HepG2 (cell line): ENCODE data around the gene GATA3. TPM values are rescaled to one million over a fixed set of nuclear protein-coding genes. Genes with fewer than 3 reads are reported as not detected.

Source experiments
- ATAC-seq: fragments of 200-7000 bp; cut with Tn5 transposase; 3 replicates; pipeline ENCODE4 v1.9.1; 2020; ENCODE audit warnings: mild to moderate bottlenecking, moderate library complexity
- BruUV-seq: library from RNA; stranded (reverse); fragments of 400-500 nt; replicated peaks from 2 replicates; lab custom pipeline; 2021; lab: Mats Ljungman, UMichigan
- CTCF ChIA-PET: fragments of 300-600 bp; formaldehyde crosslinking; extraction: SDS; loops from one replicate; lab custom pipeline; 2021; ENCODE audit warnings: low total read pairs, inconsistent platforms, low intra/inter-chr PET ratio; lab: Yijun Ruan, JAX
- POLR2A ChIA-PET: fragments of 350-600 bp; sonication (Branson Sonifier 250); formaldehyde crosslinking; loops from one replicate; lab custom pipeline; 2020; ENCODE audit warnings: antibody characterized with exemption, inconsistent platforms; lab: Yijun Ruan, JAX
- DNase-seq: peaks from one replicate; pipeline ENCODE4 v3.0.0-alpha.2; 2015; ENCODE audit warnings: low spot score
- FAIRE-seq: peaks from 3 replicates; lab custom pipeline; 2011; peaks lifted over from hg19 to GRCh38; lab: Jason Lieb, UNC
- H2AFZ ChIP-seq: one replicate; pipeline ENCODE4 v1.6.1; 2011; ENCODE audit warnings: low read length, inconsistent platforms
- H3K27ac ChIP-seq: fragments of 300-600 bp; 3 replicates; pipeline ENCODE4 v1.8.0; 2011; ENCODE audit warnings: mixed run types, mild to moderate bottlenecking, mixed read lengths, low read length, inconsistent platforms; ENCODE audit not compliant: insufficient read depth; ENCODE audit errors: extremely low read length
- H3K27me3 ChIP-seq, 2 experiments: fragments of 200-600 bp in 1 of 2; 2 replicates in 1 of 2; 3 replicates in 1 of 2; pipeline versions ENCODE4 v1.6.0 to v1.8.0; 2011; ENCODE audit warnings: low read length in 2 of 2, mild to moderate bottlenecking in 2 of 2, moderate library complexity in 2 of 2, inconsistent platforms in 1 of 2; ENCODE audit not compliant: insufficient read depth in 2 of 2, control insufficient read depth in 1 of 2
- H3K36me3 ChIP-seq, 2 experiments: fragments of 200-600 bp in 1 of 2; replicated peaks in 1 of 2; 2 replicates in 1 of 2; 3 replicates in 1 of 2; pipeline versions ENCODE4 v1.5.1 to v1.8.0; 2011; ENCODE audit warnings: low read length in 2 of 2, inconsistent platforms in 1 of 2; ENCODE audit not compliant: insufficient read depth in 2 of 2, control insufficient read depth in 1 of 2
- H3K4me1 ChIP-seq: 2 replicates; pipeline ENCODE4 v1.5.1; 2012; ENCODE audit warnings: low read length, inconsistent platforms; ENCODE audit not compliant: insufficient read depth
- H3K4me2 ChIP-seq: 2 replicates; pipeline ENCODE4 v1.6.0; 2011; ENCODE audit warnings: low read depth, low read length, inconsistent platforms
- H3K4me3 ChIP-seq, 3 experiments: fragments of 200-600 bp in 1 of 3; sonication (generic), shearing (Covaris generic) in 1 of 3; replicated peaks in 1 of 3; 2 replicates each; pipeline ENCODE4 v1.5.1; 2011 to 2016; ENCODE audit warnings: low read length in 3 of 3, inconsistent platforms in 2 of 3, low read depth in 2 of 3, mild to moderate bottlenecking in 2 of 3, control low read depth in 1 of 3, mixed read lengths in 1 of 3; ENCODE audit not compliant: insufficient read depth in 1 of 3
- H3K79me2 ChIP-seq: one replicate; pipeline ENCODE4 v1.6.1; 2011; ENCODE audit warnings: low read length, inconsistent platforms; ENCODE audit not compliant: insufficient read depth
- H3K9ac ChIP-seq: 2 replicates; pipeline ENCODE4 v1.6.0; 2011; ENCODE audit warnings: mild to moderate bottlenecking, low read depth, low read length, inconsistent platforms; ENCODE audit not compliant: insufficient read depth
- H3K9me3 ChIP-seq: 2 replicates; pipeline ENCODE4 v1.5.1; 2012; ENCODE audit warnings: mild to moderate bottlenecking, low read length
- H4K20me1 ChIP-seq: 2 replicates; pipeline ENCODE4 v1.6.0; 2011; ENCODE audit warnings: inconsistent platforms, mild to moderate bottlenecking, low read length, moderate library complexity; ENCODE audit not compliant: insufficient read depth
- BCL6 ChIP-seq: IDR thresholded peaks from 2 replicates; pipeline ENCODE4 v1.6.1; 2016; ENCODE audit warnings: missing genetic modification reagents, missing compliant biosample characterization
- CC2D1A ChIP-seq: sonication (generic); formaldehyde crosslinking; IDR thresholded peaks from 2 replicates; pipeline ENCODE4 v1.8.1; 2023; ENCODE audit warnings: mild to moderate bottlenecking, missing genetic modification reagents
- FOXP1 ChIP-seq, 2 experiments: fragments of 450-650 bp in 1 of 2; IDR thresholded peaks; 2 replicates each; pipeline ENCODE4 v1.6.1; 2017 to 2018; ENCODE audit warnings: antibody characterized with exemption in 1 of 2
- MAFK ChIP-seq, 2 experiments: IDR thresholded peaks in 1 of 2; conservative IDR thresholded peaks in 1 of 2; 2 replicates each; pipeline ENCODE4 v1.6.1; 2011; ENCODE audit warnings: improper control_type of control experiment in 2 of 2, low read length in 2 of 2
- SRF ChIP-seq: IDR thresholded peaks from 2 replicates; pipeline ENCODE4 v1.6.1; 2011; ENCODE audit warnings: mild to moderate bottlenecking, low read depth, low read length, moderate library complexity
- TCF12 ChIP-seq, 2 experiments: fragments of 450-650 bp in 1 of 2; sonication (generic) in 1 of 2; formaldehyde crosslinking in 1 of 2; IDR thresholded peaks; 2 replicates each; pipeline versions ENCODE4 v1.6.1 to v1.8.0; 2017 to 2022; ENCODE audit warnings: antibody characterized with exemption in 1 of 2, mild to moderate bottlenecking in 1 of 2, missing genetic modification reagents in 1 of 2, moderate library complexity in 1 of 2
- TGIF2 ChIP-seq: IDR thresholded peaks from 2 replicates; pipeline ENCODE4 v1.6.1; 2016; ENCODE audit warnings: control low read depth, missing compliant biosample characterization
- ZC3H4 ChIP-seq: sonication (generic); formaldehyde crosslinking; IDR thresholded peaks from 2 replicates; pipeline ENCODE4 v1.4.0; 2020; ENCODE audit warnings: missing genetic modification reagents, borderline replicate concordance
- ZFP41 ChIP-seq: sonication (generic); formaldehyde crosslinking; IDR thresholded peaks from 2 replicates; pipeline ENCODE4 v1.4.0; 2020; ENCODE audit warnings: mild to moderate bottlenecking, missing genetic modification reagents, borderline replicate concordance
- ZNF136 ChIP-seq: sonication (generic); formaldehyde crosslinking; IDR thresholded peaks from 2 replicates; pipeline ENCODE4 v1.8.1; 2022; ENCODE audit warnings: low read depth, mild to moderate bottlenecking, moderate library complexity, missing genetic modification reagents
- ZNF274 ChIP-seq: sonication (generic); formaldehyde crosslinking; IDR thresholded peaks from 2 replicates; pipeline ENCODE4 v1.5.1; 2020; ENCODE audit warnings: mild to moderate bottlenecking, missing genetic modification reagents
- ZNF354B ChIP-seq: sonication (generic); formaldehyde crosslinking; IDR thresholded peaks from 2 replicates; pipeline ENCODE4 v1.8.0; 2022; ENCODE audit warnings: mild to moderate bottlenecking, missing genetic modification reagents
- ZNF367 ChIP-seq: sonication (generic); formaldehyde crosslinking; IDR thresholded peaks from 2 replicates; pipeline ENCODE4 v1.4.0; 2020; ENCODE audit warnings: missing genetic modification reagents, borderline replicate concordance
- ZNF510 ChIP-seq: sonication (generic); formaldehyde crosslinking; IDR thresholded peaks from 2 replicates; pipeline ENCODE4 v1.4.0; 2020; ENCODE audit warnings: low read depth, mild to moderate bottlenecking, missing genetic modification reagents
- WGBS: methylation state at CpG from one replicate; pipeline ENCODE4 v1.1.6; 2017; ENCODE audit warnings: low lambda C conversion rate; 5-methylcytosine and 5-hydroxymethylcytosine counted together
- in situ Hi-C: cut with HindIII; loops from 2 replicates; pipeline ENCODE4 v1.10.0; 2017; ENCODE audit warnings: low pct_unique_long_range_greater_than_20kb; ENCODE audit not compliant: extremely low pct_ligation_motif_present
- intact Hi-C: fragments of 100-400 bp; cut with micrococcal nuclease; formaldehyde crosslinking; loops from one replicate; pipeline ENCODE4 v1.10.0; 2022; ENCODE audit not compliant: unreplicated experiment
- polyA plus RNA-seq, 8 experiments: library from polyadenylated mRNA; depleted of rRNA in 3 of 8; stranded (reverse) in 7 of 8; unstranded in 1 of 8; fragments of >200 nt; fragmentation: Illumina TruSeq in 4 of 8; extraction: Trizol in 4 of 8; gene quantifications; 2 replicates each; pipeline versions ENCODE4 v1.2.1 to v1.2.3, GENCODE V29; 2011 to 2016; ENCODE audit warnings: low read depth in 4 of 8, missing spikeins in 1 of 8, mixed read lengths in 1 of 8; ENCODE audit not compliant: insufficient read depth in 1 of 8
- total RNA-seq, 5 experiments: library from RNA; depleted of rRNA; stranded (reverse); fragments of >200 nt; fragmentation: Illumina TruSeq; extraction: Trizol; gene quantifications; 2 replicates each; pipeline ENCODE4 v1.2.3, GENCODE V29; 2016; ENCODE audit warnings: low read depth in 1 of 5
- TF ChIP-seq, protein P1 (sequence below): sonication (generic); formaldehyde crosslinking; IDR thresholded peaks from 2 replicates; pipeline ENCODE4 v1.5.1; 2020; ENCODE audit warnings: mild to moderate bottlenecking, missing genetic modification reagents, borderline replicate concordance
- TF ChIP-seq, protein P2 (sequence below): sonication (generic); formaldehyde crosslinking; conservative IDR thresholded peaks from 2 replicates; pipeline ENCODE4 v1.4.0; 2020; ENCODE audit warnings: missing genetic modification reagents
- TF ChIP-seq, protein P3 (sequence below): sonication (generic); formaldehyde crosslinking; IDR thresholded peaks from 2 replicates; pipeline ENCODE4 v1.8.0; 2022; ENCODE audit warnings: missing genetic modification reagents, low read depth, mild to moderate bottlenecking, borderline replicate concordance

GATA3 gene
- total and polyA plus RNA-seq, 2 of the 13 experiments (the other 11 are each of a cell fraction or from before 2014, with no cell fraction given), result not detected

DNA sequence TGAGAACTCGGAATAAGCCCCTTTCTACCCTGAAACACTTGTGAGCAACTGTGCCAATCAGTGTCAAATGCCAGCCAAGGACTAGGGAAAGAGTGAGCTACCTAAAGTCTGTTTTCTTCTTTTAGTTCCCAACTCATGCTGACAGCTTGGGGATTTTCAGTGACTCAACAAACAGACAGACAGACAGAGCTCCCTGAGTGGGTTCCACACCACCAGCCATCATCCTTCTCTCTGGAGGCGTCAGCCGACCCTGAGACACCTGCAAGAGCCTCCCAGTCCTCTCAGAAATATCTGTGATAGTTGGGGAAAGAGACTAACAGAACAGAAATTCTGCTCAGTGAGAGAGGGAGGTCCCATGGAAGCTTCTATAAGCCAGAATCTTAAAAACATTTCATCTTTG lies 49.5 kb downstream of the GATA3 start:
- ChIA-PET POLR2A (no interaction called here), CTCF (no interaction called here)
- DNase-seq (no peak), ATAC-seq (no peak), FAIRE-seq (no peak)
- WGBS, result 6% methylated on average over 3 of the region's 3 CpGs
- Histone ChIP-seq H3K36me3 (no peaks in the 10 kb centered on the region), H3K9ac (no peak overlapping the region), H4K20me1 (no peaks in the 10 kb centered on the region), H3K79me2 (no peaks in the 10 kb centered on the region), H3K4me1 (no peaks in the 10 kb centered on the region), H3K9me3 (no peaks in the 10 kb centered on the region), H3K27ac (no peak overlapping the region), H3K4me2 (no peak overlapping the region), H3K4me3 (no peak overlapping the region), H3K27me3 (peaks cover 4 to 30% of the 10 kb centered on the region in 2 experiments; a peak in 4 of 5 replicates), H2AFZ (no peak overlapping the region)
- intact Hi-C loops (no loop called here), in situ Hi-C loops (no loop called here)
- TF ChIP-seq ZNF367 (CRISPR knock-in tag) (no peak), MAFK (conservative IDR thresholded peaks at IDR 0.05 in 1 of 2, IDR thresholded peaks at IDR 0.05 in 1 of 2; ENCODE audit: low read length in 2 of 2) (no peak), ZNF354B (CRISPR knock-in tag) (no peak)
- TF ChIP-seq, protein P1, sequence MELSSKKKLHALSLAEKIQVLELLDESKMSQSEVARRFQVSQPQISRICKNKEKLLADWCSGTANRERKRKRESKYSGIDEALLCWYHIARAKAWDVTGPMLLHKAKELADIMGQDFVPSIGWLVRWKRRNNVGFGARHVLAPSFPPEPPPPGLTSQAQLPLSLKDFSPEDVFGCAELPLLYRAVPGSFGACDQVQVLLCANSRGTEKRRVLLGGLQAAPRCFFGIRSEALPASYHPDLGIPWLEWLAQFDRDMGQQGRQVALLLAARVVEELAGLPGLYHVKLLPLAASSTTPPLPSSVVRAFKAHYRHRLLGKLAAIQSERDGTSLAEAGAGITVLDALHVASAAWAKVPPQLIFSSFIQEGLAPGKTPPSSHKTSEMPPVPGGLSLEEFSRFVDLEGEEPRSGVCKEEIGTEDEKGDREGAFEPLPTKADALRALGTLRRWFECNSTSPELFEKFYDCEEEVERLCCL, result no peak
- TF ChIP-seq, protein P2, sequence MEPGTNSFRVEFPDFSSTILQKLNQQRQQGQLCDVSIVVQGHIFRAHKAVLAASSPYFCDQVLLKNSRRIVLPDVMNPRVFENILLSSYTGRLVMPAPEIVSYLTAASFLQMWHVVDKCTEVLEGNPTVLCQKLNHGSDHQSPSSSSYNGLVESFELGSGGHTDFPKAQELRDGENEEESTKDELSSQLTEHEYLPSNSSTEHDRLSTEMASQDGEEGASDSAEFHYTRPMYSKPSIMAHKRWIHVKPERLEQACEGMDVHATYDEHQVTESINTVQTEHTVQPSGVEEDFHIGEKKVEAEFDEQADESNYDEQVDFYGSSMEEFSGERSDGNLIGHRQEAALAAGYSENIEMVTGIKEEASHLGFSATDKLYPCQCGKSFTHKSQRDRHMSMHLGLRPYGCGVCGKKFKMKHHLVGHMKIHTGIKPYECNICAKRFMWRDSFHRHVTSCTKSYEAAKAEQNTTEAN (CRISPR knock-in tag), result no peak
- no TSS peak for BruUV-seq

DNA sequence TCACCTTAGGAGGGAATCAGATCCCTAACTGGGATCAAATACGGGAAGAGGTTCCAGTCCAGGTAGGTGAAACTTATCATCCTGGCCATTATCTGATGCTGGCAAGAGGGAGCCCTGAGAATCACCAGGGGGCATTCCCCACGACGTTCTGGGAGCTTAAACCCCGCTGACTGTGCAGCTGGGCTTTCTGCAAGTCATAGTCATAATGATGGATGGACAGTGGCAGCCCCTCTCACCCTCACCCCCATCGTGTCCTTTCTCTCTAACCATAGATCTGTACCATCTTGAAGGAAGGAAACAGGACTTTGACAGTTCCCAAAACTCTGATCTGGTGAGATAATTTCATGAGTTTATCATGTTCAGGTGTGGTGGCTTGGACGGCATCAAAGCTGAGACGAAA lies 50.2 kb downstream of the GATA3 start:
- Histone ChIP-seq H3K79me2 (no peaks in the 10 kb centered on the region), H3K4me3 (no peak overlapping the region), H4K20me1 (no peaks in the 10 kb centered on the region), H3K36me3 (no peaks in the 10 kb centered on the region), H3K4me1 (no peaks in the 10 kb centered on the region), H3K9me3 (no peaks in the 10 kb centered on the region), H3K9ac (no peak overlapping the region), H3K27ac (no peak overlapping the region), H3K4me2 (no peak overlapping the region), H2AFZ (no peak overlapping the region), H3K27me3 (peaks cover 4 to 34% of the 10 kb centered on the region in 2 experiments; a peak in 4 of 5 replicates)
- WGBS, result 40% methylated on average over 4 of the region's 7 CpGs
- ChIA-PET CTCF (no interaction called here), POLR2A (no interaction called here)
- ATAC-seq (no peak; the same call in 2 of the 3 replicates), FAIRE-seq (no peak), DNase-seq (no peak)
- in situ Hi-C loops (no loop called here), intact Hi-C loops (no loop called here)
- BruUV-seq, result no TSS peak
- TF ChIP-seq, protein P3, sequence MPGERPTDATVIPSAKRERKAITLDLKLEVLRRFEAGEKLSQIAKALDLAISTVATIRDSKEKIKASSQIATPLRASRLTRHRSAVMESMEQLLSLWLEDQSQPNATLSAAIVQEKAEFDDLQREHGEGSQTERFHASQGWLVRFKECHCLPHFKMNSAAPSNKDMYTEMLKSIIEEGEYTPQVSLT (CRISPR knock-in tag), result no peak
- TF ChIP-seq ZNF274 (CRISPR knock-in tag), result no peak
- TF ChIP-seq BCL6, result no peak
- TF ChIP-seq CC2D1A, result no peak
- no peak for TF ChIP-seq TGIF2 (CRISPR knock-in tag)
- no peak for TF ChIP-seq FOXP1 (IDR thresholded peaks at IDR 0.05)
- no peak for TF ChIP-seq FOXP1 (CRISPR knock-in tag; IDR thresholded peaks at IDR 0.05)
- no peak for TF ChIP-seq ZC3H4 (CRISPR knock-in tag)
- TF ChIP-seq TCF12 (IDR thresholded peaks at IDR 0.05), result no peak
- no peak for TF ChIP-seq TCF12 (CRISPR knock-in tag; IDR thresholded peaks at IDR 0.05)
- no peak for TF ChIP-seq ZNF510 (CRISPR knock-in tag)
- TF ChIP-seq ZFP41, result no peak
- TF ChIP-seq ZNF136, result no peak
- TF ChIP-seq SRF, result no peak
